NCI-H345 treated with DMSO at 0.1 percent for 48 hours (cell line): Measurements from ENCODE around the gene SLC19A3.
"Not testable (repeated sequence)": the region's sequence is repeated elsewhere in the genome, so short reads cannot be mapped to it uniquely, and the experiment has no call there.

Experiments used
- DNase-seq: peaks from one replicate; lab custom pipeline; 2025; ENCODE audit not compliant: unreplicated experiment; lab: John Stamatoyannopoulos, UW

The SLC19A3 gene

DNA sequence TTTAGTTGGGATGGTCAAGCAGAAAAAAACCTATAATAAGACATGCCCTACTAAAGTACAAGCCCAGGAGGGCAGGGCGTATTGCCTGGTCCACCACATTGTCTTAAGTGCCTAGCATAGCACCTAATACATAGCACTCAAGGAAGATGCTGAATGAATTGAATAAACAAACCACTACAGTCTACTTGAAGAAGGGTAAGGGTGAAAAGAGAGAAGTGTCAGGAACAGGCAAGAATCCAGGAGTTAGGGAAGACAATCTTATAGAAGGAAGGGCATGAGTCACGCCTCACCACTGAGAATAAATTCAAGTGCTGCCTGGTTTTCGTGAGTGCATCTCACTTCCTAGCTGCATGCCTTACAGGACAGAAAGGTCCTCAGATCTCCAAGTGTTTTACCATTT, 13.9 kb downstream of the SLC19A3 start:
- DNase-seq: no peak

DNA sequence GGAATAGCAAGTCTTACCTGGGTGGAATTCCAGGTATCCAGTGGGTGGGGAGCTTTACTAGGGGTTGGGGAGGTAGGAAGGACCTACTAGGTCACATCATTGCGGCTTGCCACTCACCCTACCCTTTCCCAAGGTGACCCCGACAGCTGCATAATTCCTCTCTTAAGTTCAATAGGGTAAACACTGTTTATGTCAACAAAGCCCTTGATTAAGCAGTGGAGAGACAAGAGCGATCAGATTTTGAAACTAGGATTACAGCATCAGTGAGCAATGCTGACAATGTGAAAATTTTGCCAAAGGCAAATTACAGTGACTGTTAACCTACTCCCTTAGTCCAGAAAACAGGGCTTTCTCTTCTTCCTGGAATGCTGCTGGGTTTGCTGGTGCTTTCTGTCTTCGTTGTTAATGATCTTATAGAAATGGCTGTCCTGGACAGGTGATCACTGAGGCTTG, 14.5 kb downstream of the SLC19A3 start:
- DNase-seq: no peak

DNA sequence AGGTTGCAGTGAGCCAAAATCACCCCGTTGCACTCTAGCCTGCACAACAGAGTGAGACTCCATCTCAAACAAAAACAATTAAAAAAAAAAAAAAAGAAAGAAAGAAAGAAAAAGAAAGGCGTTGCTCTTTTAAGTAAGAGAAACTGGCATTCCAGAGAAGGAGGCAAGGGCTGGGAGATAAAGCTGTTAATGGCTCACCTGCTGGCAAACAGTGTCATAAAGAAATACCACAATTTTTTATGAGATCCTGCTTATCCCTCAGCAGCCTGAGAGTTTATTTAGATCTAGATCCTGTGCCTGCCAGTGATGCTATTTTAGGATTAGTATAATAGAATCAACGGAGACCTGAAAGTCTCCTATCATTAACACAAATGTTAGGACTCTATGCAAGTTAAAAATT, 16.3 kb downstream of the SLC19A3 start:
- no peak for DNase-seq

DNA sequence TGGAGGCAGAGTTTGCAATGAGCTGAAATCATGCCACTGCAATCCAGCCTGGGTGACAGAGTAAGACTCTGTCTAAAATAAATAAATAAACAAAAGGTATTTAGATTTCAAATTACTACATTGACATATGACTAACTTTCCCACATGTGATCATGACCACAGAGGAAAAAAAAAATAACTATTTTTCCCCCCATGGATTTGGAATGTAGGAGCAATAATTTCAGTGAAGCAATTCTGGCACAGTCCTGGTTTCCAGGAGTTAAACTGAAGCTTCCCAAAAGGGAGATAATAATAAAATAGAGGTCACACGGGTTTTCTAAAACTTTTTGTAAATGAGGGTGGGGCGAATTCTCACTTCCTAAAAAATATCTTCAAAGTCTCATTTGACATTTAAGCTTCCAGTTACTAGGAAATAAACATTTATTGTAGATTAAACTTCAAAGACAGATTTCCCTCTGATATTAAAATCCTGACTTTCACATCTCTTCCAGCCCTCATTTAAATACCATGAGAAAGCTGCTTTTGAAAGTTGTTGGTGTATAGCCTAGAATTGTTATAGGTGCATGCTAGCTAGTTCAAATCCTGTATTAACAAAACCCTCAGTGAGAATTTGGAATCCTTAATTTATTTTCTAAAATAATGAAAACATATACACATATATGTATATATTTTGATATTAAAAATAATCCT, 20.7 kb downstream of the SLC19A3 start:
- no peak for DNase-seq

DNA sequence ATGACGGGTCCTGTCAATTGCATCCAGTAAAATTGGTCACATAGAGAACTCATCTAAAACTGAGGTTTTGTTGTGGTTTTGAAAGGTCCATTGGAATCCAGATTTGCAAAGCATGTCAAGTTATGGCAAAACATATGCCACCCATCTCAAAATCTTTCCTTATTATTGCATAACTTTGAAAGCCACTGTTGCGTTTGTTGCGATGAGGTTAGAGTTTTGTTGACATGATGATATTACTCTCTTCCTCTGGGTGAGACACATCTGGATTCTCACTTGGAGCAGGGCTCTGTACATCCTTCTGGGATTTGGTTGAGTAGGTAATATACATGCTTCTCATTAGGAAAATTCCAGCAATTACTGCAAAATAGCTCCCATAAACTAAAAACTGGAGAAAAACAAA, 30.6 kb downstream of the SLC19A3 start:
- DNase-seq: no peak

DNA sequence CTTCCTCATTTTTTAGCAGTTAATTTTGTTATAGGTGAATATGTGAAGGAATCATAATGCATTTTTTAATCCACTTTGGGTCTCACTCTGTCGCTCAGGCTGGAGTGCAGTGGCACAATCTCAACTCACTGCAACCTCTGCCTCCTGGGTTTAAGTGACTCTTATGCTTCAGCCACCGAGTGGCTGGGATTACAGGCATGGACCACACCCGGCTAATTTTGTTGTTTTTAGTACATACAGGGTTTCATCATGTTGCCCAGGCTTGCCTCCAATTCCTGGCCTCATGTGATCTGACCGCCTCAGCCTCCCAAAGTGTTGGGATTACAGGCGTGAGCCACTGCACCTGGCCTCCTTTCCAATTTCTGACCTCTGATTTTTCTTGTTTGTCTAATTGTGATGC, 33.6 kb downstream of the SLC19A3 start:
- DNase-seq: no peak

DNA sequence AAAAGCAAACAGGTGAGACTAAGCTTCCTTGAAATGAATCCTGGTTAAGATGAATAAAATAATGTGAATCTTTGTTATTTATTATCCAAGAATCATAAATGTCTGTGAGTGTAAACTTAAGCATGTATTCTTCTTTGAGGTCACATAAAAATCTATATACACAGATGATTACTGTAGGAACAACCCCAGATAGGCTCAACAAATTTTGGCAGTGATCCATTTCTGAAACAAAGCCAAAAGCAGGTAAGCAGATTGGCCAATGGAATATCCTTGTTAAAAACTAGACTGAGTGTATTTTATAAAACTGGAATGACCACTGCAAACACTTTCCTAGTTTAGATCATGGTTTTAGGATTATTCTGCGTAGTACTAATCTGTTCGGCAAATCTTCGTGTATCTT, 39.9 kb downstream of the SLC19A3 start:
- DNase-seq: no peak

DNA sequence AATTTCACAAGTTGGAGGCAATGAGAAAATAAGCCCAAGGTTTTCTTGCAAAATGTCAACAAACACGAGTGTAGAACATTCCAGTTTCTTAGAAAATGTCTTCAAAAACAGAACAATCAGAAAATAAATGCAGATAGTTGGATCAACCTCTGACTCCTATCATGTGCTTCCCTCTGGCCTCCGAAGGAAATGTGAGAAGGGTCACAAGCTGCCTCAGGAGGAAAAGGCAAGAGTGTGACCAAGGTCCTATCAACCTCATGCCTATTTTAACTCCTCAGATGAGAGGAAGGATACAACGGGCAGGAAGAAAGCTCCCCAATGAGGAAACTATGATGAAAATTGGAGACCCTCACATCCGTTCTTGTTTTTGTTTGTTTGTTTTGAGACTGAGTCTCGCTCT, 43.3 kb downstream of the SLC19A3 start:
- DNase-seq: no peak

DNA sequence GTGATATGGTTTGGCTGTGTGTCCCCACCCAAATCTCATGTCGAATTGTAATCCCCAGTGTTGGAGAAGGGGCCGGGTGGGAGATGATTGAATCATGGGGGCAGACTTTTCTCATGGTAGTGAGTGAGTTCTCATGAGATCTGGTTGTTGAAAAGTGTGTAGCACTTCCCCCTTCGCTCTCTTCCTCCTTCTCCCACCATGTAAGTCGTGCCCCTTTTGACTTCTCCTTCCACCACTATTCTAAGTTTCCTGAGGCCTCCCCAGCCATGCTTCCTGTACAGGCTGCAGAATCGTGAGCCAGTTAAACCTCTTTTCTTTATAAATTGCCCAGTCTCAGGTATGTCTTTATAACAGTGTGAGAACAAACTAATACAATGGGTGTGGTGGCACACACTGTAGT, 44.2 kb downstream of the SLC19A3 start:
- not testable (repeated sequence) for DNase-seq

DNA sequence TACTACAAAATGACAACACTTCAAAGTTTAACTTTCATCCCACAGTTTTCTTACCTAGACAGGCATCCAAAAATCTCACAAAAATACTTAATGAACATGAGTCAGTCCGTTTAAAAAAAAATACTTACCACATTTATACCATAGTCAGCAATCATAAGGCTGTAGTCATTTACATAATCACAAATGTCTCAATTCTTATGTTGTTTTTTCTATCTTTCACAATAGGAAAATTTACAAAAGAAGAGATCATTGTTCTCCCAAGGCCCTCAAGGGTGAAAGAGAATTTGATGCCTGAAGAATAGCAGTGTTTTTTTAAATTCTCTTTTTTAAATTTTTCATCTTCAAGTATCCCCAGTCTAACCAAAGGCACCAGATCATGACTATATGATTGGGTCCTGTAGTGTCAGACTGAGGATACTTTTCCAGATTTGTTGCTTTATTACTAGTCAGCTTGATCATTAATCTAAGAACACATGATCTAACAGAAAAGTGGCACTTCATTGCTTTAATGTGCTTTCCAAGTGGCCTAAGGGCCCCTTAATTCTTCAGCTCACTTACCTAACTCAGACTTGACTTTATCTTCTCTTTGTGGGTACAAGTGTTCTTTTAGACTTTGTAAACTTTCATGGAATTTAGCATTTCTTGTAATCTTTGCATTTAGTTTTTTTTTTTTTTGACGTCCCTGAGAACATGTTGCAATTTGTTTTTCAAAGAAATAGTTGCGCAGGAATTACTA, 46.5 kb downstream of the SLC19A3 start:
- DNase-seq: no peak

DNA sequence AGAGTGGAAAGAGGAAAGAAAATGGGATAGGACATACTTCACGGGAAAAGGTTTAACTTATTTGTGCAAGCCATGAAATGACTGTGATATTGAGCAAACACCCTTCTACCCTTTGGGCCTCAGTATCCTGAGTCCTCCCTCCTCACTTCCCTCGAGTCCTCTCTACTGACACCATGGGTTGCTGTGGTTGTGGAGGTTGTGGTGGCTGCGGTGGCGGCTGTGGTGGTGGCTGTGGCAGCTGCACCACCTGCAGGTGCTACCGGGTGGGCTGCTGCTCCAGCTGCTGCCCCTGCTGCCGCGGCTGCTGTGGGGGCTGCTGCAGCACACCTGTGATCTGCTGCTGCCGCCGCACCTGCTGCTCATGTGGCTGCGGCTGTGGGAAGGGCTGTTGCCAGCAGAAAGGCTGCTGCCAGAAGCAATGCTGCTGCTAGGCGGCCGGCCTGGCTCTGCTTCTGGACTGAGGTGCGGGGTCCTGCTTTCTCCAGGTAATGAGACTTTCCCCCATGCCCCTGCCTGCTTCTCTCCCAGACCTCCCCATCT, 51.1 kb downstream of the SLC19A3 start, which contains the start of gene SCYGR5:
Gene SCYGR5 (plus strand): TSS at position 174 of the 540 bp plus-strand sequence. CDS start 0 bp downstream, at position 174.
- DNase-seq: not testable (repeated sequence)

DNA sequence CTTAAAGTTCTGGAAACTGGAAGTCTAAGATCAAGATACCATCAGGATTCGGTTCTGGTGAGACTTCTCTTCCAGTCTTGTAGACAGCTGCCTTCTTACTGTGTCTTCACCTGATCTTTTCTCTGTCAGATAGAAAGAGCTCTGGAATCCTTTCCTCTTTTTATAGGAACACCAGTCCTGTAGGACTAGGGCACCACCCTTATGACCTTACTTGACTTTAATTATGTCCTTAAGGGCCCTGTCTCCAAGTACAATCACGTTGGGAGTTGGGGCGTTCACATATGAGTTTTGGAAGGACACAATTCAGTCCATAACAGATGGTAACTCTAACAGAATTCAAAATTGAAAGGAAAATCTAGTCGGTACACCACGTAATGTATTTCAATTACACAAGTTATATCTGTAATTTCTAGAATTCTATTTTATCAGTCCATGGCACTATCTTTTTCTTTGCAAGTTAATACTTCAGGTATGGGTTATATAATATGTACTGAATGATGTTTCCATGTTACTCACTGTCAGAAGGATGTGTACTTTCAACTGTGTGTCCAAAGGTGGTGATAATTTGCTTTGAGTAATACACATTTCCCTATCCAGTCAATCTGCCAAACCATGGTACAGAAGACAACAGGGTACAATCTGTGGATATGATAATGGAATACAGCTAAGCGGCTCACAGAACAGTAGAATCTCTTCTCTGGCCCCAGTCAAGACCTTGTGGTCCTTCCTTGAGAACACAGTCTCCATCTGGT, 52.5 kb downstream of the SLC19A3 start:
- DNase-seq: no peak

DNA sequence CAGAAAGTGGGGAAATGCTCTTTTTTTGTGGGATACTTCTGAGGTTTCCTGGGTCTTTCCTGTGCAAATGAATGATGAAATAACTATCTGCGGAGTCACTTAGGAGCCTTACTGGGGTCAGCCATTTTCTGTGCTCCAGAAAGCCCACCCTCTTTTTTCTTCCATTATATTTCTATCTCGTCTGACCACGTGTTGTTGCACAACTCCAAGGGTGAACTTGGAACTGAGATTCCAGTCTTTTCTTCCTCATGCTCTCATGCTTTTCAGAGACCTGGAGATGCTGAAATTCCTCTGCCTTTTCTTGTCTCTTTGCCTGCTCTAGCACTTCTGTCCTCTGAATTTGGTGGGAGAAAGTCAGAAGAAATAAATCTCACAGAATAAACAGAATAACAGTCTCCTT, 56.0 kb downstream of the SLC19A3 start:
- DNase-seq: no peak

DNA sequence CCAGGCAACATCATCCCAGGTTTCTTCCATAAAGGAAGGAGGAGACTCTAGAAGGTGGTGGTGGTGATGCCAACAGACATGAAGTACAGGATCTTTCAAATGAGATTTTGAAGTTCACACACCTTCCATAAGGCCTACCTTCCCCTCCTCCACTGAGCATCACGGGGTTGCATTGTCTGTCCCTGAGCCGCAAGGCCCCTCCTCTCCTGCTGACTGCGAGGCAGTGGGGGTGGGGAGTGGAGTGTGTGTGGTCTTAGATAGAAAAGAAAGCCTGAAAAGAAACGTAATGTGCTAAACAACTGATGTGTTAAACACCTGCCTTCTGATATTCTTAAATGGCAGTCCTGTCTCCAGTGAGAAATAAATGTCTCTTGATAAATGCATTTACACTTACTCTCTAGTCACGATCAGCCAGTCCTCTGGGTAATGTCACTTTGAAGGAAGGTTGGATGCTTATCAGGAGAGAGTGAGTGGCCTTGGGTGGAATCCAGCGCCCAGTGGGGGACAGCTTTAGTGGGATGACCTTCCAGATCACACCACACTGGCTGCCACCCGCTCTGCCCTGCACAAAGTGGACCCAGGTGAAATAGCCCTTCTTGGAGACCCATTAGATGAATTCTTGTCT, 56.7 kb downstream of the SLC19A3 start:
- no peak for DNase-seq

DNA sequence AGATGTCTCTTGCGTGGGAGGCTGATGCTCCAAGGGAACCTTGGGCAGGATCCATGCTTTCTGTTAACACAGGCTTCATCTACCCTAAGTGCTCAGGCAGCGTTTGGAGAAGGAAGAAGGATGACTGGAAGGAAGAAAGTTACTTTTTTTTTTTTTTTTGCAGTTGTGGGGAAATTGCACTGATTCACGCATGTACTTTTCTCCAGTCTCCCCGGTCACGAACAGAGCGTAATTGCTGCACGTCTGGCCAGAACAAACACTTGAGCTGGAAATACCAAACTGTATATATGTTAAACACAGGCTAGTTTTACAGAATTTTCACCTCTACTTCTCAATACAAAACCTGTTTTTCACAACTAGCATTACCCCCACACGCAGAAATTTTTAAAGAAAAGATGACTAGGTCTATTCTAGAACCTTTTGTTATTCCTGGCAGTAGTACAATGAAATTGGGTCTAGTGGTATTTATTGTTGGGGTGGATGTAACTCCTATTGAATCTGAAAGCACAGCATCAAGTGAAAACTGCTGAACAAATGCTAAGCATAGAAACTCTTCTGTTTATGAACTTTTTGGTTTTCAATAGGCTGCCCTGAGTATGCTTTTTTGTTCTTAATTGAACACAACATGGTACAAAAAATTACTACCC, 60.5 kb downstream of the SLC19A3 start:
- DNase-seq: no peak

DNA sequence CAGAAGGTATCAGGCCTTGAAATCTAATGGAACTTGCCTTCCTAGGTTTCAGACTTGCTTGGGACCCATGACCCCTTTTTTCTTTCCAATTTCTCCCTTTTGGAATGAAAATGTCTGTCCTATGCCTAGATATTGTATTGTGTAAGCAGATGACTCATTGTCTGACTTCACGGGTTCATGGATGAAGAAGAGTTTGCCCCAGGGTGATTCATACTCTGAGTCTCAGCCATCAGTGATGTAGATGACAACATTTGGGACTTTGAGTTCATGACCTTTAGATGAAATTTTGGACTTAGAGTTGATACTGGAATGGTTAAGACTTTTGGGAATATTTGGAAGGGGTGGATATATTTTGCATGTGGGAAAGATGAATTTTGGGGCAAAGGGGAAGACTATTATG, 62.4 kb downstream of the SLC19A3 start:
- no peak for DNase-seq

DNA sequence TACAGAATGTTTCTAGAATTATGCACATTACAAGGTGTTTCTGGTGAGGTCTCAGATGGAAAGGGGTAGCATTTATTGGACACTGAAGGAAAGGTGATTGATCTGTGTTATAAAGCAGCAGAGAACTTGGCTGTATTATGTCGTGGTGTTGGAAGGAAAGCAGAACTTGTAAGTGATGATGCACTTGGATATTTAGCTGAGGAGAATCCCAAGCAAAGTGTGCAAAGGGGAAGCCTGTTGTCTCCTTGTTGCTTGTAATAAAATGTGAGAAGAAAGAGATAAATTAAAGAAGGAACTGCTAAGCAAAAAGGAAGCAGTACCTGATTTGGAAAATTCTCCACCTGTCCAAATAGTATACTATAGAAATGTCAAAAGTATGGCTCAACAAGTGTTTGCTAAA, 63.4 kb downstream of the SLC19A3 start:
- DNase-seq: no peak

DNA sequence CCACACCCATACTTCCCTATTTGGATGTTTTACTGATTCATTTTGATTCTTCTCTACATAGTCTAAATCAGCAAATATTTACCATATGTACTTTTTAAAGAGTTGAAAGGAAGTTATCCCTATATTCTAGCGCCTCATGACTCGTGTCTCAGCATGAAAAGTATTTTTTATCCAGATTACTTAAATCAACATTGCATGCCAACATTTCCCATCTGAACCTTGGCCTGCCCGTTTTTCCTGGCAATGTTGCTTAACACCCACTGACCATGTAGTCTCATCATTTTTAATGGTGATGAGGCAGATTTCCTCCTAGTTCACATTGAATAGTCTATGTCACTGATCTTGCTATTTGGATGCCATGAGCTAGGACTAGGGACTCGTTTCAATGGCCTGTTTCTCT, 64.4 kb downstream of the SLC19A3 start:
- DNase-seq: no peak

DNA sequence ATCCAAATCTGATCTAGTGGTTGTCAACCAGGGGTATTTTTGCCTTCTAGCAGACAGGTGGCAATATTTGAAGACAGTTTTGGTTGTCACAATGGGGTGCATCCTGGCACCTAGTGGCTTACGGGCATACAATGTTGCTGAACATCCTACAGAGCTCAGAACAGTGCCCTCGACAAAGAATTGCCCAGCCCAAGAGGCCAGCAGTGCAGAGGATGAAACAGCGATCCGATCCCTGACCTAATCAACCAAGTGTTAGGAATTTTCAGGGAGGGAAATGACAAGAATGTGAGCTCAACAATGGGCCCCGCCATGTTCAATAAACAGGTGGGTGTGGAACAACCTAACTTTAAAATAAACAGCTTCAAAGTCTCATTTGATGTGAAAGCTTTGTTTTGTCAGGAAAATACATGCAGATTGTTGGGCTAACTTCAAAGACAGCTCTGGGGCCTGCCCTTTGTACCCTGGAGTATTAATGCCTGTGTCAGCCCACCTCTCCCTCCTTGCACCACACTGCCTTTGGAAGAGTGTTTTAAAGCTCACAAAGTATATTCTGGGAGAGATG, 73.8 kb downstream of the SLC19A3 start:
- DNase-seq: no peak

DNA sequence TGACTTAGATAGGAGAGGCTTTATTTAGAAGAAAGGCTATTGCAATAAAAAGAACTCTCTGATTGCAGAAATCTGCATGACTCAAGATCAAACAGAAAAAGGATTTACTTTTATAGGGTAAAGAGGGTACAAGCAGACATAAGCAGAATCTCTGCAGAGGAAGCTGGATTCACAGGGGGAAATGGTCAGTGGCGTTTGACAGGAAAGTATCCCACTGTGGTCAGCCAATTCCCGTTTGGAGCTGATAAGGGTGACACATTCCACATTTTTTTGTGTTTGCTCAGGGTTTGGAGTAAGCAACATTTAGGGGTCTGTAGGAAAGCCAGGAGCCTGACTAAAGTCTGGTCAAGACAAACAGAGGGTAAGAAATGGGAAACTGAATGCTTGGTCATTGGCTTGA, 75.2 kb downstream of the SLC19A3 start:
- no peak for DNase-seq
